OCI-LY1 (cell line): ENCODE data around the gene DNAJC5G.

ENCODE experiments used
- CTCF ChIP-seq: fragments of 200-600 bp; sonication (generic), shearing (Covaris generic); IDR thresholded peaks from 2 replicates; pipeline ENCODE4 v1.5.1; 2017; ENCODE audit warnings: mild to moderate bottlenecking, antibody characterized with exemption, low read length, moderate library complexity, mixed read lengths
- EZH2 ChIP-seq: fragments of 200-600 bp; sonication (generic), shearing (Covaris generic); IDR thresholded peaks from 2 replicates; pipeline ENCODE4 v1.8.0; 2017; ENCODE audit warnings: borderline replicate concordance, mixed run types, mild to moderate bottlenecking, antibody characterized with exemption, low read length, moderate library complexity, mixed read lengths

DNA sequence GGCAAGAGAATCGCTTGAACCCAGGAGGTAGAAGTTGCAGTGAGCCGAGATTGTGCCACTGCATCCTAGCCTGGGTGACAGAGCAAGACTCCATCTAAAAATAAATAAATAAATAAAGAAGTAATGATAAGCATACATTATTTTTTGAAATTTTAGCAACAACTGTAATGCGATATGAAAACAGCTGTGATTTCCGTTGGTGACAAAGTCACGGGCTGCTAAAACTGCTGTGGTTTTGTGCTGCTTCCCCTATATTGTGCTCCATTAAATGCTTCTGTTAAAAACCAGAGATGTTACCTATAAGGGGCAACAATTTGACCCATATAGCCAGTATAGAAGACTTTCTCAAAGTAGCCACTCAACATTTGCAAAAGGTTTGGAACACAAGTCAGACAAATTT is 15.3 kb downstream of the DNAJC5G start:
- TF ChIP-seq CTCF, result no peak
- no peak for TF ChIP-seq EZH2
